GM19238 (cell line): ENCODE measurements around the gene ST6GALNAC5.
"Not testable (repeated sequence)": the region's sequence is repeated elsewhere in the genome, so short reads cannot be mapped to it uniquely, and the experiment has no call there.

Experiments
- DNase-seq: peaks from one replicate; pipeline ENCODE4 v3.0.0; 2011; ENCODE audit warnings: low spot score; ENCODE audit not compliant: insufficient read length

Gene ST6GALNAC5

DNA sequence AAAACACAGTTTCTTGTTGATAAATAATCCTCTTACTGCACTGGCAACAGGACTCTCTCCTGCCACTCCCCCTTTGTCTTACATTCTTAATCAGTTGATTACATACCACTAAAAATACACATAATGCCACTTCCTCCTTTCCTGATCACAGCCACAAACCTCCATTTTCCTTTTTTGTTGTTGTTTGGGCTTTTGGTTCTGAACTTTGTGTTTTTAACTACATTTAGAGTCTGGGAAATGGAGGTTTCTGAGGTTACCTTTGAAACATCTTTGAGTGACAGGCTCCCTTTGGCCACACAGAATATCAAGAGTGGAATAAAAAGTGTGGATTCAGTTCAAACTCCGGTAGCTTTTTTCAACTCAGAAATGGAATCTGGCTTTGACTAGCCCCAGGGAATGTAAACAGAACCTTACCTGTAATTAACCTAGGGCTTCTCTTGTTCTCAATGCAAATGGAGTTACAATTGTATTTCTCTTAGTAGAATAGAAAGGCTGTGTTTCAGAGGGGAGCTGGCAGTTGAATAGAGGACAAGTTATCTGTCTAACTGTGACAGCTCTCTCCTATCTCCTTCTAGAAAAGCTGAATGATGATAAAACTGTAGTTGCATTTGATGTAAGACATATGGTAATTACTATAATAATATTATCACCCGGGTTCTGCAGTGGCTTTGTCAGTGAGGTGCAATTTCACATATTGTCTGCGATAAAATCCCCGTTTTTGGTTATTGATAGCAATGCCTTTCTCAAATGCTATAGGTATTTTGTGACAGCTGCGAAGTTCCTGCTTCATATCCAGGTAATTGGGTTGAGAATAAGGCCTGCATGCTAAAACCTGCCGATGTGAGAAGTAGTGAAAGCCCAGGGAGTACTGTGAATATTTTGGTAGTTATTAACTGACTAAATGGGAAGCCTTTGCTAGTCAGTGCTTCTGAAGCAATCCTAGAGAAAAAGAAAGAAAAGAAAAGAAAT is 66.9 kb downstream of the ST6GALNAC5 start:
- no peak for DNase-seq

DNA sequence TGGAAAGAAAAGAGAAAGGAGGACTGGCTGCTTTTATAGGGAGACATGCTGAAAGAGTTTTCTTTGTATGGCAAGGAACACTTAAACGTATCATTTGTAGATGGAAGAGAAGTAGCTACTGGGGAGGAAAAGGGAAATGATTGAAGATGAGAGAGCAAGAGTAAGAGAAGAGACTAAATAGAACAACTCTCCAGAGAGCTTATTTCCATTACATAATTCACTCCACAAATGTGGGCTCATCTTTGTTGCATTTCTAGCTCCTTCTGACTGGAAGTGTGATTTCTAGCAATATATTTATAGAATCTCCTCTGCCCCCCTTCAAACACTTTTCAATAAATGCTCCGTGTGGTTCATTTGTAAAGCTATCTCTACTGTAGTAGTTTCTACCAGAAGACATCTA is 71.0 kb downstream of the ST6GALNAC5 start:
- DNase-seq = no peak

DNA sequence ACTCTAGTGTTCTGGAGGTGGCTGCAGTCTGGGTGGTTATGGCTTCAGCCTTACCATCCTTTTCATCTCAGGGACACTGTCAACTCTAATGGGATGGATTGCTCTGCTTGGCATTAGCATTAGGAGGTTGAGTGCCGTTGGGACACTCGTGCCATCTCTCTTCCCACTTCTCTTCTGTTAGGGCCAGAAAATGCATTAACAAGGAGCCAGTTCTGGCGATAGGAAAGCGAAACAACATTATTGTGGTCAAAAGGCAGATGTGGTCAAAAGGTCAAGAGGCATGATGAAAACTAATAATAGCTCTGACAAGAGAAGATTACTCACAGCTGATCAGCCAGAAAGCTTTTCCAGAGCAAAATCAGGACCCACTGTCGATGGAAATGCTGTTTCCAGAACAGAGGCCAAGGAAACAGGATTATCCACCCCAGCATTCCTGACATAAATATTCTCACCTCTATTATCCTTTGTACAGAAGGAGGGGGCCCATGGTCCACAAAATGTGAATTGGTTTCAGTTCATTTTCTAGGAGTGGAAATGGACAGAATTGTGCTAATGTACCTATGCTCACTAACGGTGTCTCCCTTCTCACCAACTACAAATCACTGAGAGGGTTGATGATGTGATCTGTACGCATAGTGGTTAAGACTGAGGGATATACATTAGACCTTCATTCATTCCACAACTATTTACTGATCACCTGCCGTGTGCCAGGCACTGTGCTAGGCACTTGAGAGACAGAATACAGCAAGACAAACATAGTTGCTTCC is 72.0 kb downstream of the ST6GALNAC5 start:
- no peak for DNase-seq

DNA sequence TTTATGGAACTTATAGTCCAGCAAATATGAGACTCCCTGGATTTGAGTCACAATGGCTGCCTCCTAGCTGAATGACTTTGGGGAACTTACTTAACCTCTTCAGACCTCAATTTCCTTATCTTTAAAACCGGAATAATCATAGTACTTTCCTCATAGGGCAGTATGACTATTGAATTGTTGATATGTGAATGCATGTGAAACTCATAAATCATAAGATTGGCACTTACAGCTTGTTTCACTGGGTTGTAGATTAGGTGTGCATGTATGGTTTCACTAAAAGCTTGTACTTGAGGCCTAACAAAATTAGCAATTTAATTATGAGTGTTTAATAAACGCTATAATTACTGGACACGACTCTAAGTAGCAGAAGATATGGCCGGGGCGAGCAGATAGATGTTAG is 72.5 kb downstream of the ST6GALNAC5 start:
- DNase-seq = no peak

DNA sequence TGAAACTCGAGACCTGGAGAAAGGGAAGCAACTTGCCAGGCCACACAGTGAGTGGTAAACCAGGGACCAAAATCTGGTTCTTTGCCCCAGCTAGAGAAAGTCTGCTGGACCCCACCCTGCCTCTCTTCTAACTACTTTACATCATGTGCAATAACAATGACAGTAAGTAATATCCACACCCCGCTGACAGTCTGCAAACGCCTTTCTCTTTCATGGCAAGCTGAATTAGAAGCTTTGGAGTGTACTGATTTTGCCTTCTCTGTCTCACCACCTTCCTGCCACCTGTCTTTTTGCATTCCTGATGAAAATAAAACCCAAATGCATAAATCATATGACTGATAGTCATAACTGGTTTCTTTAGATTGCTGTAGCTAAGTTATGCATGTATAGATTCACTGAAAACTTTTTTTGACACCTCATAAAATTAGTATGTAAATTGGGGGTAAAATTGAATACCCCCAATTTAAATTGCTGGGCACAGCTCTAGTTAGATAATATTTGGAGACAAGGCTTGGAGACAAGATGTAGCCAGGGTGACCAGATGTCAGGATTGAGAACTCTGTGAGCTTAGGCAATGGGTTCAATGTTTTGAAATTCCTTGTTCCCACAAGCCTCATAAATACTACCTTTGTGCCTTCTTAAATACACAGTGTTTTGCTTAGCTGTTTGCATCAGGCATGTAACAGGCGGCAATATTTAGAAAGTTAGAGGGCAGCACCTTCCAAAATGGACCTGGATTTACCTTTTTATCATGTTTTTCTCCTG is 73.5 kb downstream of the ST6GALNAC5 start:
- DNase-seq = no peak

DNA sequence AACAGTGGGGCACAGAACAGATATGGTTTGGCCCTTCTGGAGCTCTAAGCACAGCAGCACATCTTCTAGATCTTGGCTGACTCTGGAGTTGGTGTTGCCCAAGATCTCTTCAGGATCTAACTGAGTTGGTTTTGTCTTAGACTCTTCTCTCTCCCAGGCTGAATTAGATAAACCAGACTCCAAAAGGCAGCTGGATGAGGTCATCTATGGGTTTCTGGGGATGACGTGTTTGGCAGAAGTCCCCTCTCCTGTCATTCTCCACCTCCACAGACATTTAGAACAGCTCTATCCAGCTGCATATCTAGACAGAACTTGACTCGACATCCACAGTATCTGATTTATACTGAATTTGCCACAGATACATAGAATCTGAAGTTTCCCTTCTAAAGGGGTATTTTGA is 75.3 kb downstream of the ST6GALNAC5 start:
- DNase-seq = no peak

- no peak for DNase-seq
Measured at GRCh38 chr1:76944942-76945341, 77.7 kb downstream of the ST6GALNAC5 start.

DNA sequence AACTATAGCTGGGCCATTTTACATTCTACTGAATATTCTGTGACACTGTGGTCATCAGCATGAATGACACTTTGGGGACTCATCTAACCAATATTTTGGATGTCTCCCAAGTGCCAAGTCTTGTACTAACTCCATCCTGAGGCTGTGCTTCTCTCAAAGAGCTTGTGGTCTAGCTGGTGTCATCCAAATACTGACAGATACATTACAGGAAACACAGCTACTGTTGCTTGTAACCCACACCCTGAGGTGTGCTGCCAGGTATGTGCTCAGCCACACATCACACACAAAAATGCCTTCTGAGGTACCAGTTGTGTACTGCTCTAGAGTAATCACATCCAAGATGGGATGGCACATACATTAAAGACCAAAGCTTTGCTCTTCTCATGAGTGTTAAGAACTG is 81.6 kb downstream of the ST6GALNAC5 start:
- DNase-seq = no peak

DNA sequence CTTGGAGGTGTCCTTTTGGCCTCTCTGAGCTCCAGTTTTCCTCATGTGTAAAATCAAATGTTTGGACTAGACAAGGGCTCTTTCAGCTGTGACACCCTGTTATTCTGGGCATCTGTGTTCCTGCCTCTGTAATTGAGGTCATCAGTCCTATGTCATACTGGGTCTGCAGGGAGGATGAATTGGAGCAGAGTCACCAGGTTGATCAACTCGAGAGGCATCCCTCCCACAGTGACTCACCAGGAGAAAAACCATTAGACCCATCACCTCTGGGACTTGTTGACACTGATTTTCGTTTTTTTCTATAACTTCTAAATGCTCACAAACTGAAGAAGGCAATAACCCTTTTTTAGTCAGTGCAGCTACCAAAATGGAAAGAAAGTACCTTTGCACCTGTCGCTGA is 82.2 kb downstream of the ST6GALNAC5 start:
- no peak for DNase-seq

DNA sequence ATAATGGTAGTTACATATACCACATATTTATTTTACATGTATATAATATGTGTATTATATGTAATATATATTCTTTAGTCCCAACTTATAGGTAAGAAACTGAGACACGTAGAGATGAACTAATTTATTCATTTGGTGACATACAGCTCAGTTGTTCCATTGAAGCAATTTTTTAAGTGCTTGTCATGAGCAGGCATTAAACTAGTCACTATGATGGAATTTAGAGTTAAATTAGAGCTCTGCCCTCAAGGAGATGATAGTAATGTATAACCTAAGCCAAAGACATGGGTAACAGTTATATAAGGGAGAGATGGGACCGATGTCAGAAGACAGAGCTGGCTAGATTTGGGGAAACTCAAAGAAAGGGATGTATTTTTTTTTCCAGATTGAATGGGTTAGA is 83.0 kb downstream of the ST6GALNAC5 start:
- DNase-seq = no peak

DNA sequence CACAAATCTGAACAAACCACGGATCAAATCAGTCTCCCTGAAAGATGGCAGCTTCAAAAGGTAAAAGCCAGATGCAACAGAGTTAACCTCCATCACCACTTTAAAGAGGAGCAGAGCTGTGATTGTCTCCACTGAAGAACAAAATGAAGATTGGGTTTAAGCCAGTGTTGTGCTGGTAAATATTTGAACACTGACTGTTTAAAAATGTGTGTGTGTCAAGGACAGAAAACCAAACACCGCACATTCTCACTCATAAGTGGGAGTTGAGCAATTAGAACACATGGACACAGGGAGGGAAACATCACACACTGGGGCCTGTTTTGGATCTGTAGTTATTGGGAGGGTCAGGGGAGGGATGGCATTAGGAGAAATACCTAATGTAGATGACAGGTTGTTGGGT is 83.9 kb downstream of the ST6GALNAC5 start:
- DNase-seq = no peak

GRCh38 chr1:76955652-76956051 is 88.4 kb downstream of the ST6GALNAC5 start:
- DNase-seq = no peak

DNA sequence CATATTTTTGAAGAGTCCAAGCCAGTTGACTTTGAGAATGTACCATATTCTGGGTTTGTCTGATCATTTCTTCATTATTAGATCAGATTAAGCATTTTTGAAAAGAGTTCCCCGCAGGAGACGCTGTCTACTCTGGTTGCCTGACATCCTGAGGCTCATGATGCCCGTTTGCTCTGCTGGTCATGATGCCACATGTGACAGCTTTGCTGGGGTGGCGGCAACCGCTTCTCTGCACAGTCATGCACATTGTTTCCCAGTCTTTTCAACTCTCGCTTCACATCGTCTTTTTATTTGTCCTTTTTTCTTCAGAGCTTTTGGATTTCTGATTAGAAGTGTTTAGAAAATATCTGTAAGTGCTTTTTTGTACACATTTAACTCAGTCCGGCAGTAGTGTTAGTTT is 90.7 kb downstream of the ST6GALNAC5 start:
- no peak for DNase-seq

GRCh38 chr1:76958828-76959227 is 91.5 kb downstream of the ST6GALNAC5 start:
- DNase-seq = no peak

GRCh38 chr1:76959556-76959955 is 92.3 kb downstream of the ST6GALNAC5 start:
- no peak for DNase-seq

- no peak for DNase-seq
Measured at GRCh38 chr1:76961181-76961819, 94.0 kb downstream of the ST6GALNAC5 start.

DNA sequence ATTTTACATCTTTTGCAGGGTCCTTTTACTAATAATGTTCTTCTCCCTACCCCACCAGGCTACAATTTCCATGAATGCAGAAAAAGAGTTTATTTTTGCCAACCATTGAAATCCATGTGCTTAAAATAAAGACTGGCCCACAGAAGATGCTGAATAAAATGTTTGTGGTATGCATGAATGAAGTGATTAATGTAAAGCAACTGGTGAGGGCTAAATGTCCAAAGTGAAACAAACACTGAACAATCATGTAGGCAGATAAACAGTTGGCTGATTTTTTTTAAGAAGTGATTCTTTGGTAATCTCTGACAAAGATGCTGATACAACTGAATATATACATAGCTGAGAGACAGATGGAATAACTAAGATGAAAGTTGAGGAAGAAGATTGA is 94.5 kb downstream of the ST6GALNAC5 start:
- no peak for DNase-seq

DNA sequence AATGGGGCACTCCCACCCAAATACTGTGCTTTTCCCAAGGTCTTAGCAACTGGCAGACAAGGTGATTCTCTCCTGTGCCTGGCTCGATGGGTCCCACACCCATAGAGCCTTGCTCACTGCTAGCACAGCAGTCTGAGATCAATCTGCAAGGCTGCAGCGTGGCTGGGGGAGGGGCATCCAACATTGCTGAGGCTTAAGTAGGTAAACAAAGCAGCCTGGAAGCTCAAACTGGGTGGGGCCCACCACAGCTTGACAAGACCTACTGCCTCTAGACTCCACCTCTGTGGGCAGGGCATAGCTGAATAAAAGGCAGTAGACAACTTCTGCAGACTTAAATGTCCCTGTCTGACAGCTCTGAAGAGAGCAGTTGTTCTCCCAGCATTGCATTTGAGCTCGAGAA is 114.0 kb downstream of the ST6GALNAC5 start:
- not testable (repeated sequence) for DNase-seq

- DNase-seq = no peak
Measured at GRCh38 chr1:76989976-76990375, 122.7 kb downstream of the ST6GALNAC5 start.

DNA sequence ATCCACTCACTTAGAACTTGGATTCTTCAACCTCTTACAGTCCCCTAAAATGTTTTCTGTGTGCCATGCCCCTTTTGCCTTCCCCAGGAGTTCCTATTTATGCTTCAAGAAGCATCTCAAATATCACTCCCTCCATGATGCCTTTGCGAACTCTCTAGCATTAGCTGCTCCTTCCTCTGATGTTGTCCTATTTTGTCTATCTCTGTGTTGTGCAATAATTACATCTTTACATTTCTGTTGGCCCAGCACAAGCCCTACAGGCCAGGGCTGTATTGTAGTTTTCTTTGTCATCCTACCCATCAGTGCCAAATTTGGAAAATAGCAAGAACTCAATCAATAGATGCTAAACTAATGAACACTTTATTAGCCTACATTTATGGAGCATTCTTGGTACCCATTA is 125.8 kb downstream of the ST6GALNAC5 start:
- no peak for DNase-seq

- DNase-seq = no peak
Measured at GRCh38 chr1:76998582-76999223, 131.4 kb downstream of the ST6GALNAC5 start.
